ENCODE measurements around the gene NRG3. TPM values are rescaled to one million over a fixed set of nuclear protein-coding genes. Genes with fewer than 3 reads are reported as not detected.

Gene NRG3
- total RNA-seq, 4 donors from 2014 or later, result 0.32 to 1.4 TPM; not detected in 2

- no peaks in the 10 kb centered on the region for H3K9me3 ChIP-seq
- H3K36me3 ChIP-seq, result no peaks in the 10 kb centered on the region
- 32 to 55% methylated on average over 1 of the region's 1 CpG for WGBS, 2 donors (ENCODE audit: low coverage in 1 of 2)
- H3K27me3 ChIP-seq, result no peaks in the 10 kb centered on the region
- no peak for DNase-seq
- intact Hi-C loops (cut with DNase I; ENCODE audit: low total_unique reads) (no loop called here), in situ Hi-C loops (cut with MboI; ENCODE audit: low pct_ligation_motif_present in 1 of 4, low pct_unique_long_range_greater_than_20kb in 1 of 4, low sequenced_read_pairs in 3 of 4) (no loop called here)
- no peak overlapping the region for H3K4me3 ChIP-seq
- no peak overlapping the region for H3K27ac ChIP-seq
- H3K4me1 ChIP-seq, result no peaks in the 10 kb centered on the region
- no peak for TF ChIP-seq EP300 (IDR thresholded peaks at IDR 0.05; ENCODE audit: low read depth)
- no peak for TF ChIP-seq POLR2A (IDR thresholded peaks at IDR 0.05)
- TF ChIP-seq POLR2AphosphoS5 (IDR thresholded peaks at IDR 0.05), result no peak
- TF ChIP-seq CTCF (IDR thresholded peaks at IDR 0.05), result no peak
Measured at GRCh38 chr10:82961864-82962263, 1086.9 kb downstream of the NRG3 start.

GRCh38 chr10:82966130-82966529, 1091.1 kb downstream of the NRG3 start:
- TF ChIP-seq POLR2A (IDR thresholded peaks at IDR 0.05), result no peak
- TF ChIP-seq POLR2AphosphoS5 (IDR thresholded peaks at IDR 0.05), result no peak
- TF ChIP-seq CTCF (IDR thresholded peaks at IDR 0.05), result no peak
- intact Hi-C loops (cut with DNase I; ENCODE audit: low total_unique reads) (no loop called here), in situ Hi-C loops (cut with MboI; ENCODE audit: low pct_ligation_motif_present in 1 of 4, low pct_unique_long_range_greater_than_20kb in 1 of 4, low sequenced_read_pairs in 3 of 4) (no loop called here)
- no peaks in the 10 kb centered on the region for H3K36me3 ChIP-seq
- no peaks in the 10 kb centered on the region for H3K27me3 ChIP-seq
- DNase-seq, result no peak
- H3K27ac ChIP-seq, result no peak overlapping the region
- H3K4me3 ChIP-seq, result no peak overlapping the region
- WGBS, 2 donors (ENCODE audit: low coverage in 1 of 2), result 73% methylated on average over 2 of the region's 2 CpGs; no CpG with 5 or more reads in 1 of the 2 donors
- no peaks in the 10 kb centered on the region for H3K9me3 ChIP-seq
- H3K4me1 ChIP-seq, result no peaks in the 10 kb centered on the region

- no peaks in the 10 kb centered on the region for H3K9me3 ChIP-seq
- in situ Hi-C loops (cut with MboI; ENCODE audit: low pct_ligation_motif_present in 1 of 4, low pct_unique_long_range_greater_than_20kb in 1 of 4, low sequenced_read_pairs in 3 of 4), result no loop called here
- no peak overlapping the region for H3K4me3 ChIP-seq
- no peaks in the 10 kb centered on the region for H3K27me3 ChIP-seq
- 64 to 71% methylated on average over 1 to 5 of the region's 5 CpGs for WGBS, 2 donors (ENCODE audit: low coverage in 1 of 2)
- no peaks in the 10 kb centered on the region for H3K4me1 ChIP-seq
- intact Hi-C loops (cut with DNase I; ENCODE audit: low total_unique reads), result no loop called here
- no peak for TF ChIP-seq CTCF (IDR thresholded peaks at IDR 0.05)
- TF ChIP-seq POLR2A (IDR thresholded peaks at IDR 0.05), result no peak
- TF ChIP-seq EP300 (IDR thresholded peaks at IDR 0.05; ENCODE audit: low read depth), result no peak
- TF ChIP-seq POLR2AphosphoS5 (IDR thresholded peaks at IDR 0.05), result no peak
- no peaks in the 10 kb centered on the region for H3K36me3 ChIP-seq
- DNase-seq, result no peak
- no peak overlapping the region for H3K27ac ChIP-seq
Measured at GRCh38 chr10:82968533-82968932, 1093.5 kb downstream of the NRG3 start.

GRCh38 chr10:82969405-82969804, 1094.4 kb downstream of the NRG3 start:
- Histone ChIP-seq H3K4me1 (no peaks in the 10 kb centered on the region), H3K27ac (no peak overlapping the region), H3K9me3 (no peaks in the 10 kb centered on the region), H3K27me3 (no peaks in the 10 kb centered on the region), H3K36me3 (no peaks in the 10 kb centered on the region), H3K4me3 (no peak overlapping the region)
- 26 to 36% methylated on average over 1 of the region's 1 CpG for WGBS, 2 donors (ENCODE audit: low coverage in 1 of 2)
- TF ChIP-seq POLR2A (IDR thresholded peaks at IDR 0.05) (no peak), CTCF (IDR thresholded peaks at IDR 0.05) (peak in 2 of 5 experiments; percentile 5 to 13)
- in situ Hi-C loops (cut with MboI; ENCODE audit: low pct_ligation_motif_present in 1 of 4, low pct_unique_long_range_greater_than_20kb in 1 of 4, low sequenced_read_pairs in 3 of 4) (no loop called here), intact Hi-C loops (cut with DNase I; ENCODE audit: low total_unique reads) (no loop called here)
- DNase-seq, result no peak

All from transverse colon (tissue), 4 donors.